ENCODE measurements around the gene FAM81A.

The FAM81A gene

GRCh38 chr15:59401824-59402569, 36.0 kb upstream of the FAM81A start:
- TF ChIP-seq Cebpa-rat (IDR thresholded peaks at IDR 0.05): no peak
- Histone ChIP-seq H3K4me3 (no peak overlapping the region), H3K9ac (no peak overlapping the region)

GRCh38 chr15:59405079-59405478, 32.9 kb upstream of the FAM81A start:
- no peak for TF ChIP-seq Cebpa-rat (IDR thresholded peaks at IDR 0.05)
- Histone ChIP-seq H4K20me1 (no peaks in the 10 kb centered on the region), H3K27me3 (no peaks in the 10 kb centered on the region), H3K36me3 (no peaks in the 10 kb centered on the region), H3K9me3 (no peaks in the 10 kb centered on the region), H3K4me2 (no peak overlapping the region), H3K4me1 (peaks cover 10% of the 10 kb centered on the region; the same call in 1 of the 2 replicates), H3K9ac (no peak overlapping the region), H3K27ac (no peak overlapping the region), H3K4me3 (no peak overlapping the region)

More at GRCh38 chr15:59401824-59402569, 36.0 kb upstream of the FAM81A start:
- H4K20me1 ChIP-seq: no peaks in the 10 kb centered on the region
- H3K4me1 ChIP-seq: peaks cover 19% of the 10 kb centered on the region
- H3K9me3 ChIP-seq: no peaks in the 10 kb centered on the region
- no peak overlapping the region for H3K4me2 ChIP-seq
- no peaks in the 10 kb centered on the region for H3K27me3 ChIP-seq
- H3K36me3 ChIP-seq: no peaks in the 10 kb centered on the region
- no peak overlapping the region for H3K27ac ChIP-seq

DNA sequence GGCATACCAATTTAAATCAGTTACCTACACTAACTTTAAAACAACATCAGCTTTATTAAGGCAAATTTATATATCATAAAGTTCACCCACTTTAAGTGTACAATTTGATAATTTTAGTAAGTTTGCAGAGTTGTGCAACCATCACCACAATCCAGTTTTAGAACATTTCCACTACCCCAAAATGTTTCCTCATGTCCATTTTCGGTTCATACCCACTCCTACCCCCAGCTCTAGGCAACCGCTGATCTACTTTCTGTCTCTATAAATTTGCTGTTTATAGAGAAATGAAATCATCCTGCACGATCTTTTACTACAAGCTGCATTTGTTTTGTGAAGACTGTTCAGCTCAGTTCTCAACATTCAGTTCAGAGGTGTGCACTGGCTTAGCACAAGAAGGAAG, 31.5 kb upstream of the FAM81A start:
- peaks cover 10% of the 10 kb centered on the region; the same call in 1 of the 2 replicates for H3K4me1 ChIP-seq
- no peak for TF ChIP-seq Cebpa-rat (IDR thresholded peaks at IDR 0.05)
- H3K27me3 ChIP-seq: no peaks in the 10 kb centered on the region
- H4K20me1 ChIP-seq: no peaks in the 10 kb centered on the region
- no peaks in the 10 kb centered on the region for H3K36me3 ChIP-seq
- H3K27ac ChIP-seq: no peak overlapping the region
- no peak overlapping the region for H3K4me3 ChIP-seq
- H3K9me3 ChIP-seq: no peaks in the 10 kb centered on the region
- H3K9ac ChIP-seq: no peak overlapping the region
- no peak overlapping the region for H3K4me2 ChIP-seq

GRCh38 chr15:59407946-59408345, 30.0 kb upstream of the FAM81A start:
- Histone ChIP-seq H3K36me3 (no peaks in the 10 kb centered on the region), H3K27ac (no peak overlapping the region), H3K9ac (no peak overlapping the region), H3K4me2 (no peak overlapping the region), H3K4me1 (peaks cover 16% of the 10 kb centered on the region; the same call in 1 of the 2 replicates), H4K20me1 (no peaks in the 10 kb centered on the region), H3K9me3 (no peaks in the 10 kb centered on the region), H3K27me3 (no peaks in the 10 kb centered on the region), H3K4me3 (no peak overlapping the region)
- no peak for TF ChIP-seq Cebpa-rat (IDR thresholded peaks at IDR 0.05)

DNA sequence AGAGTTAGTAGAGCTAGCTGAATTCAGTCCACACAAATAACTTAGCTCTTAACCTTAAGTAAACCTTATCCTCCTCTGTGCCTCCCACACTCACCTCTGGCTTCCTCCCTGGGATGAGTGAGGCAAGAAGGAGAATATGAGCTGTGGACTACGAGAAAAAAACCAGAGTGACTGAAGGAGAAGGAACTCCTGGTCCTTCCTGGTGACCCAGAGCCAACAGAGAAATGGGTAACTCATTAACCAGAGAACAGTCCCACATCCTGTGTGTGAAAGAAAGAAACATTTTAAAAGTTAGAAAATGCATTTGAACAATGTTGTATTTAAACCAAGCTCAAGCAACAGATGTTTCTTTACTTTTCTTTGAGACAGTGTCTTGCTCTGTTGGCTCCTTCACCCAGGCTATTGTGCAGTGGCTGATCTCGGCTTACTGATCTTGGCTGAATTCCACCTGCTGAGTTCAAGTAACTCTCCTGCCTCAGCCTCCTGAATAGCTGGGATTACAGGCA, 27.5 kb upstream of the FAM81A start:
- H3K4me3 ChIP-seq: no peak overlapping the region
- no peak for TF ChIP-seq Cebpa-rat (IDR thresholded peaks at IDR 0.05)
- H3K36me3 ChIP-seq: no peaks in the 10 kb centered on the region
- H3K27ac ChIP-seq: no peak overlapping the region
- H4K20me1 ChIP-seq: no peaks in the 10 kb centered on the region
- no peak overlapping the region for H3K9ac ChIP-seq
- peaks cover 24% of the 10 kb centered on the region; the same call in 1 of the 2 replicates for H3K4me1 ChIP-seq
- H3K4me2 ChIP-seq: no peak overlapping the region
- H3K27me3 ChIP-seq: no peaks in the 10 kb centered on the region
- H3K9me3 ChIP-seq: no peaks in the 10 kb centered on the region

DNA sequence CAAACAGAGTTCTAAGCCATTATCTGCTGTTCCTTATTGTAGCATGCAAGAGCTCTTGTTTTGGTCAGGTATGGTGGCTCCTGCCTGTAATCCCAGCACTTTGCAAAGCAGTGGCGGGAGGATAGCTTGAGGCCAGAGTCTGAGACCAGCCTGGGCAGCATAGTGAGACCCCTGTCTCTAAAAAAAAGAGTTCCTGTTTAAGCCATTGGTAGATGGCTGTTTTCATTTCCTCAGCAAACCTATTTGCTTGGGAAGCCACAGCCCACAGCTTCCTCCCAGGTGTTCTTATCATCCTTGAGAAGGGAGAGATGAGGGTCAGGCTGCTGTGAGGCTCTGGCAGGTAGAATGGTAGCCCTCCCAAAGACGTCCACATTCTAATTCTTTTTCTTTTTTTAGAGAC, 24.4 kb upstream of the FAM81A start:
- Histone ChIP-seq H3K27ac (no peak overlapping the region), H3K4me1 (peaks cover 14% of the 10 kb centered on the region; the same call in 1 of the 2 replicates), H4K20me1 (no peaks in the 10 kb centered on the region), H3K9ac (no peak overlapping the region), H3K27me3 (no peaks in the 10 kb centered on the region), H3K4me2 (no peak overlapping the region), H3K9me3 (no peaks in the 10 kb centered on the region), H3K4me3 (no peak overlapping the region), H3K36me3 (no peaks in the 10 kb centered on the region)
- no peak for TF ChIP-seq Cebpa-rat (IDR thresholded peaks at IDR 0.05)

DNA sequence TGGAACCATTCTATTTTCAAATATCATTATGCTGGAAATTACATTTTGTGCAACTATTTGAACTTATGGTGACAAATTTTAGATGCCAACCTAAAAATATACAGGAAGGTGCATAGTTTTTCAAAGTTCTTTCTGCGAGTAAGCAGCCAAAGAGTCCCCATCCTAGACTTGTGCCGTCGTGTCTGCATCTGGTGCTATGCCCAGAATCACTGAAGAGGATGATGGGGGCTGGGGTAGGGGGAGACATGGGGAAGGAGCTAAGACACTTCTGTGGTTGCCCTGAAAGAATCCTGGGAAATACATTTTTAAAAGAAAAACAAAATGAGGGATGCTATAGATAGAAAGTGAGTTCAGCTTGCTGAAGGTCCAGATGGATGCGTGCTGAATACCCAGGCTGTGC, 21.2 kb upstream of the FAM81A start:
- no peak overlapping the region for H3K27ac ChIP-seq
- H3K4me3 ChIP-seq: no peak overlapping the region
- no peak for TF ChIP-seq Cebpa-rat (IDR thresholded peaks at IDR 0.05)
- no peak overlapping the region for H3K9ac ChIP-seq
- peaks cover 14% of the 10 kb centered on the region; the same call in 1 of the 2 replicates for H3K4me1 ChIP-seq
- H3K36me3 ChIP-seq: no peaks in the 10 kb centered on the region
- no peaks in the 10 kb centered on the region for H3K9me3 ChIP-seq
- no peak overlapping the region for H3K4me2 ChIP-seq
- H3K27me3 ChIP-seq: no peaks in the 10 kb centered on the region
- no peaks in the 10 kb centered on the region for H4K20me1 ChIP-seq

- Histone ChIP-seq H4K20me1 (no peaks in the 10 kb centered on the region), H3K9me3 (no peaks in the 10 kb centered on the region), H3K9ac (no peak overlapping the region), H3K4me2 (no peak overlapping the region), H3K27me3 (no peaks in the 10 kb centered on the region), H3K4me1 (no peaks in the 10 kb centered on the region), H3K27ac (no peak overlapping the region), H3K36me3 (no peaks in the 10 kb centered on the region), H3K4me3 (no peak overlapping the region)
- no peak for TF ChIP-seq Cebpa-rat (IDR thresholded peaks at IDR 0.05)
These were observed 18.8 kb upstream of the FAM81A start for GRCh38 chr15:59419170-59419569.

- no peaks in the 10 kb centered on the region for H3K9me3 ChIP-seq
These were observed 17.9 kb upstream of the FAM81A start for GRCh38 chr15:59420108-59420507.

DNA sequence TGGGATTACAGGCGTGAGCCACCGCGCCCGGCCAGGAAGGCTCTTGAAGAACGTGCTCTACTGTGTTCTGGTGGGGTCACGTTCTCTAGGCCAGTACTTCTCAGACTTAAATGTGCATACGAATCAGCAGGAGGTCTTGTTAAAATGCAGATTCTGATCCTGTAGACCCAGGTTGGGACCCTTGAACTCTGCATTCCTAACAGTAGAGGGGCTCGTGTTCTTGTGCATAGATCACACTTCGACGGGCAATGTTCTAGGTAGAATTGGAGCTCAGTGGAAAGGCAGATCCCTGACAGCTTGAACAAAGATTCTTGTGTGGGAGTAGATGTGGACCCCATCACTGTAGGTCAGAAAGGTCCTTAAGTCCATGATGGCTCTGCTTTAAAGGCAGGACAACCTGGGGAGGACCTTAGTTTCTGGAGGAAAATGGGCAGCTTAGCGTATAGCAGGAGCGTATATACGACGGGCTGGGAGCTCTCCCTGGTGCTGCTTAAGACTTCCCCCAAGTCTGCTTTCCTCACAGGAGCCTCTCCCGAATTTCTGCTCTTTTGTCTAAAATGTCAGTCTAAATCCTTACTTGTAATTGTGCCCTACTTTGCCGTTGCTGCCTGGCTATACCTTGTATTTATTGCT, 16.9 kb upstream of the FAM81A start:
- TF ChIP-seq Cebpa-rat (IDR thresholded peaks at IDR 0.05): no peak
- no peaks in the 10 kb centered on the region for H4K20me1 ChIP-seq
- no peaks in the 10 kb centered on the region for H3K27me3 ChIP-seq
- H3K4me2 ChIP-seq: no peak overlapping the region
- no peaks in the 10 kb centered on the region for H3K4me1 ChIP-seq
- H3K4me3 ChIP-seq: no peak overlapping the region
- H3K9me3 ChIP-seq: no peaks in the 10 kb centered on the region
- H3K36me3 ChIP-seq: no peaks in the 10 kb centered on the region
- no peak overlapping the region for H3K27ac ChIP-seq
- no peak overlapping the region for H3K9ac ChIP-seq

More at GRCh38 chr15:59420108-59420507, 17.9 kb upstream of the FAM81A start:
- Histone ChIP-seq H3K36me3 (no peaks in the 10 kb centered on the region), H4K20me1 (no peaks in the 10 kb centered on the region), H3K4me1 (no peaks in the 10 kb centered on the region), H3K4me3 (no peak overlapping the region), H3K4me2 (no peak overlapping the region), H3K27me3 (no peaks in the 10 kb centered on the region), H3K27ac (no peak overlapping the region), H3K9ac (no peak overlapping the region)
- no peak for TF ChIP-seq Cebpa-rat (IDR thresholded peaks at IDR 0.05)
